GM19468 (cell line): ENCODE results near the gene MCC.

ENCODE experiments used
- ATAC-seq: cut with Tn5 transposase; IDR thresholded peaks from one replicate; pipeline ENCODE4 v1.9.1; 2021; ENCODE audit warnings: mild to moderate bottlenecking, moderate library complexity, moderate number of reproducible peaks; ENCODE audit not compliant: unreplicated experiment; ENCODE audit errors: extremely low read depth

MCC gene

DNA sequence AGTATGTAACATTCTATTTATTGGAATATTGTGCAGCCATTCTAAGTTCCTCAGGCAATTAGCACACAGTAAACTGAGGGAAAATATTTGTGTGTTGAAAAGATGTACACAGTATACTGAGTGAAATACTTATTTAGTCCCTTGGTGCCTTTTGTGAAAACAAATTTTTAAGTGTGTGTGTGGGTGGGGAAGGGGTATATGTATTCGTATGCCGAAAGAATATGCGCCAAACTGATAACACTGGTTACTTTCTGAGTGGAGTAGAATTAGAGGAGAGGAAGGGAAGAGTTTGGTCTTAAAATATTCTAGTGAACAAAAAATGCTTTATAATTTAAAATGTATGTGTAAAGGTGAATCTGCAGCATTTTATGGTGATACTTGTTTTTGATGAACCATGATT lies 508.5 kb downstream of the MCC start:
- ATAC-seq, result no peak

DNA sequence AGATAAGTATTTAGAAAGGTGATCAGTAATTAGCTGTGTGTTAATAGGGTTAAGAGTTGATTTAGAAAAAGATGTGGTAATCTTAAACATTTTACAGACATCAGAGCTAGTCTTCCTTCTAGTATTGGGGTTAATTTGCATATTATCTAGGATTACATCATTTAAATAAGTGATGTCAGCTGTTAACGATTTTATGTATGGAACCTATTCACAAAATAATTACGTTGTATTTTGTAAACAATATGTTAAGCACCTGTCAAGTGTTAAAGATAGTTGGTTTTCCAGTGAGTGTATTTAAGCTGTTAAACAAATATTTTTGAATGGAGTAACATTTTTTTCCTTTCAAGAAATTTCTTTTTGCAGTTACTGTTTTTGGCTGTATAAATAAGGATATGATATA lies 509.4 kb downstream of the MCC start:
- no peak for ATAC-seq

DNA sequence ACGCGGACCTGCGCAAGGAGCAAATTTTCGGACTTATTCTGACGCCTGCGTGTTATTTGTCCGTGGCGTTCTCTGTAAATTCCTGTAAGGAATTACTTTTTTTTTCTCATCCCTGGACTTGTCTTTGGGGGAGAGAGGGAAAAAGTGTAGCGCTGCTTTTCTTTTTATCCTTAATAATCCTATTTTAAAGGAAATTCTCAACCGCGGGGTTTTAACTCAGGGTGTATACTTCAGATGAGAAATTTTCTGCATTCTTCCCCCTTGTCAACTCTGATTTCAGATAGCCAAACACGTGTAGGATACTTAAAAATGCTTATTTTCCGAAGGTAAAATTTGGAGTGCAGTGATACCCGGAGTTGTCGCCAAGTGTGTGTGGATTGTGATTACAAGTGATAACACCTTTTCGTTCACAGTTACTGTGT lies 510.8 kb downstream of the MCC start:
- no peak for ATAC-seq

DNA sequence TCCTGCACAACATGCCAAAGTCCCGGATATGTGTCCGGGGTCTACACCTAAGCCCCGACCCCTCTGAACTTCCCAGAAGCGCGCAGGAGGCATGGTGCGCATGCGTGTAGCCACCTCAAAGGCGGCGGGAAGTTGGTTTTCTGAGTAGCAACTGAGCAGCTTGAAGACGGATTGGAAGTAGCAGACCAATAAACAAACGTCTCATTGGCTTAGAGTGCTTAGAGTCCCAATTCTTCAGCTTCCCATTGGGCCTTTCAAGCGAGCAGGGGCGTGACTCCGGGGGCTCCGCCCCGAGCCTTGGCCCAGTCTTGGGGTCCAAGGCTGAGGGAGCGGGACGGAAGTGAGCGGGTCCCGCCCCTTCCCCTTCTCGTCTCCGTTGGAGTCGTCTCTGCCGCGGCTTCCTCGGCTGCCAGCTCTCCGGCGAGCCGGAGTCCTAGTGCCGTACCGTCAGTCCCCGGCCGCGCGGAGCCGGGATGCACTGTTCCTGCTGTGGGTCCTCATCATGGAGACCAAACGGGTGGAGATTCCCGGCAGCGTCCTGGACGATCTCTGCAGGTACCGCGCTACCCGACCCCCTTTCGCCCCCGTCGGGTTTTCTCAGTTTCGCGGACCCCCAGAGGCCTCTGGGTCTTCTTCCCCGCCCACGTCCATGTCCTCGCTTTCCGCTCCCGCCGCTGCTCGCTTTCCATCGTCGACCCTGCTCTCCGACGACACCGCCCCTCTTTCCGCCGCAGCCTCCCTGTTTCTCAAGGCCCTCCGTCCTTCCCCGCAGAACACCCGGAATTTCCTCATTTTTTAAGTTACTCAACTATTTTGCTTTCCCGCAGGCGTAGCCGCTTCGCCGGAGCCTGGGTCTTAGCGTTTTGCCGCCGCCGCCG lies 511.6 kb downstream of the MCC start, which contains the start of gene DCP2:
Gene DCP2 (plus strand): TSS at position 367 of the 878 bp plus-strand sequence. CDS start 136 bp downstream, at position 503.
- ATAC-seq, result peak; percentile 100

DNA sequence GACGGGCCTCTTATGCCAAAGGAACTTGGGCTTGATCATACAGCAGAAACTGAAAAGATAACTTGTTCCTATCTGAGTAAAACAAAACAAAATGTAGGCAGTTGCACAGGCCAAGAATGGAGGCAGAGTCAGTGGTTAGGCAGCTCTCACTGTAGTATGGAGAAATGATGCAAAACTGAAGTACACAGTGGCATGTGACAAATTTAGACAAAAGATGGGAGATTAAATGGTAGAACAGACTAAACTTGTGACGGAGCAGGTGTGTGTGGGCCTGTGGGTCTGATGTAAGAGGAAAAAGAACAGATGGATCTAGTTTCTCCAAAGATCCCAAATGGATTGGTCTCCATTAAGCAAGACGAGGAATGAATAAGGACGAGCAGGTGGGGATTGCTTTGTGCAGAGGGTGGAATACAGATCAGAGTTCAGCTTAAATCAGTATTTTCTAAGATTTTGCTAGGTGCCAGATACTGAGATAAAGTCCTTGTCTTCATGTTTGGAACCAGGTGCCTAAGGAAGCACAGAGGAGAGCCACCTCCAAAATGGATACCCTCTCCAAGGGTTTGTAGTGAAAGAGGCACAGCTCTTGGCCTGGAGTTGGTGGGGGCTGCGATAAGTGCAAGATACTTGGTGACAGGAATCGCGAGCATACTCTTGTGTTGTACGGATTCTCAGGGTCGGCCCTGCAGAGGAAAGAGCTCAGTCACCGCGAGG lies 512.4 kb downstream of the MCC start:
- no peak for ATAC-seq

DNA sequence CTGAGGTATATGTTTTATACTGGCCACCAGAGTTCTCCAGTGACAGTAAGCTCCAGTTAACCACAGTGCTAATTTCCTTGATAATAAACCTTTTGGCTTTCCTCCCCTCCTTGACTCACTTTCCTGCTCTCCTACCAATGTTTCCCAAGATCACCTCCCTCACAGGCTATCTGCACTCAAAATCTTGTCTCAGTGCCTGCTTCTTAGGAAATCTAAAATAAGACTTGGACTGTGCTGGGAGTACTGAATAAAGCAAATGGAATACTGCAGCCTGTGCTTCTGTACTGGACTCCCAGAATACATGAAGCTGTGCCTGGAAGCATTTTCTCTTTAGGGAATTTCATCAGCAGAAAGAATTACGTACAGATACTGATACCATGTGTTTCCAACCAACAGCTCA lies 513.4 kb downstream of the MCC start:
- no peak for ATAC-seq

DNA sequence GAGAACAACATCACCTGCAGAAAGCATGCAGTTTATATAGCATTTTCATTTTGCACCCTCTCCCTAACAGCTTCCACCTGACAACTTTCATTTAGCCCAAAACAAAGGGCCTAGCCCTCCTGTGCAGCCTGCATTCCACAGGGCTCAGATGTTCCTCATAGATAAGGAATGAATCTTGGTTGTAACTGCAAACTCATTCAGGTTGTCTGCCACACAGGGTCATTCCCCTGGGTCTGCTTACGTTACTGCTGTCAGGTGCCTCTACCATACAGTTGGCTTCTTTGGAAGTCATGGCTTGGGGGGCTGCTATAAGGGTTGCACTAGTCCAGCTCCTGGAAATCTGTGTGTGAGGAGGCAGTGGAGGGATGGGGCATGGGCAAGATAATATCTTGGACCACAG lies 514.3 kb downstream of the MCC start:
- no peak for ATAC-seq

DNA sequence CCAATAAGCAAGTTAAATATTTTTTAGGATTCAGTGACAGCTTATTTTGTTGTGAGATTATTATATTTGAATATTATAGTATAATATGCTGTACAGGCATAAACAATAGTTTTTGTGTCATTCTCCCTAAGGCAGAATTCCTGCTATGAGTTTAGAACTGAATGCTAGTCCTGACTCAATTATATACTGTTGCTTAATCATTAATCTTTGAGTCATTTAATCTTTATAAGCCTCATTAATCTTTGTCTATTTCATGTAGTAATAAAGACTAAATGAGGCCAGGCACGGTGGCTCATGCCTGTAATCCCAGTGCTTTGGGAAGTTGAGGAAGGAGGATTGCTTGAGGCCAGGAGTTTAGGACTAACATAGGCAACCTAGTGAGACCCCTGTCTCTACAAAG lies 515.2 kb downstream of the MCC start:
- ATAC-seq, result no peak
